Measurements from ENCODE around the gene CYB5D1. TPM values are rescaled to one million over a fixed set of nuclear protein-coding genes. Genes with fewer than 3 reads are reported as not detected.
A peak's percentile ranks its signal among the peaks of the same experiment; 100 is the strongest.

CYB5D1 gene
- total RNA-seq, 2 donors from 2014 or later = 5.7 to 16.5 TPM

- Histone ChIP-seq H3K4me1 (peaks cover 45% of the 10 kb centered on the region), H3K9me3 (no peaks in the 10 kb centered on the region), H3K27me3 (no peaks in the 10 kb centered on the region), H3K36me3 (replicated peaks in 1 of 2; ENCODE audit: insufficient read depth in 1 of 2, low read depth in 2 of 2) (peaks cover 0 to 3% of the 10 kb centered on the region in 2 donors), H3K4me3 (no peak overlapping the region), H3K27ac (peak overlapping the region in 3 of 4 donors; percentile 36 to 98 (median 90))
- ATAC-seq (no peak), DNase-seq (no peak)
- TF ChIP-seq CTCF (IDR thresholded peaks at IDR 0.05) = no peak
- TF ChIP-seq POLR2A (IDR thresholded peaks at IDR 0.05) = no peak
- 1 to 7% methylated on average over 3 of the region's 3 CpGs for WGBS, 2 donors
- intact Hi-C loops (cut with DNase I) = no loop called here
Measured at GRCh38 chr17:7883781-7884386, 26.1 kb downstream of the CYB5D1 start.

- DNase-seq = peak in 3 of 4 donors; percentile 17 to 56 (median 29)
- WGBS, 2 donors = 0 to 1% methylated on average over 39 to 78 of the region's 100 CpGs
- intact Hi-C loops (cut with DNase I) = no loop called here
- TF ChIP-seq POLR2A (IDR thresholded peaks at IDR 0.05) (no peak), CTCF (IDR thresholded peaks at IDR 0.05) (no peak)
- peak overlapping the region; percentile 53 to 77 for H3K4me3 ChIP-seq
- no peaks in the 10 kb centered on the region for H3K9me3 ChIP-seq
- no peaks in the 10 kb centered on the region for H3K36me3 ChIP-seq (replicated peaks in 1 of 2; ENCODE audit: insufficient read depth in 1 of 2, low read depth in 2 of 2)
- H3K27me3 ChIP-seq = no peaks in the 10 kb centered on the region
- peak; percentile 16 for ATAC-seq
- peak overlapping the region; percentile 90 to 98 (median 94) for H3K27ac ChIP-seq
- peaks cover 54% of the 10 kb centered on the region for H3K4me1 ChIP-seq
Measured at GRCh38 chr17:7884581-7885366, 27.0 kb downstream of the CYB5D1 start.

- Histone ChIP-seq H3K4me1 (peaks cover 59% of the 10 kb centered on the region), H3K27me3 (no peaks in the 10 kb centered on the region), H3K27ac (peak overlapping the region; percentile 90 to 98 (median 94)), H3K36me3 (replicated peaks in 1 of 2; ENCODE audit: insufficient read depth in 1 of 2, low read depth in 2 of 2) (no peaks in the 10 kb centered on the region), H3K9me3 (no peaks in the 10 kb centered on the region), H3K4me3 (peak overlapping the region; percentile 53 to 77)
- no peak for TF ChIP-seq CTCF (IDR thresholded peaks at IDR 0.05)
- peak in 2 of 3 donors; percentile 49 to 64 for TF ChIP-seq POLR2A (IDR thresholded peaks at IDR 0.05)
- WGBS, 2 donors = 0 to 2% methylated on average over 9 to 50 of the region's 64 CpGs
- intact Hi-C loops (cut with DNase I) = no loop called here
- peak; percentile 2 for ATAC-seq
- DNase-seq = peak; percentile 48 to 59 (median 52)
Measured at GRCh38 chr17:7885367-7886226, 27.8 kb downstream of the CYB5D1 start.

- H3K36me3 ChIP-seq (replicated peaks in 1 of 2; ENCODE audit: insufficient read depth in 1 of 2, low read depth in 2 of 2) = peaks cover 0 to 4% of the 10 kb centered on the region in 2 donors
- no peaks in the 10 kb centered on the region for H3K9me3 ChIP-seq
- H3K27ac ChIP-seq = peak overlapping the region; percentile 90 to 98 (median 94)
- WGBS, 2 donors = 1% methylated on average over 20 to 30 of the region's 30 CpGs
- intact Hi-C loops (cut with DNase I) = no loop called here
- H3K4me1 ChIP-seq = peaks cover 57% of the 10 kb centered on the region
- H3K4me3 ChIP-seq = peak overlapping the region; percentile 53 to 77
- DNase-seq (peak; percentile 34 to 64 (median 48)), ATAC-seq (no peak)
- H3K27me3 ChIP-seq = no peaks in the 10 kb centered on the region
- no peak for TF ChIP-seq CTCF (IDR thresholded peaks at IDR 0.05)
- TF ChIP-seq POLR2A (IDR thresholded peaks at IDR 0.05) = peak in 1 of 3 donors; percentile 2
Measured at GRCh38 chr17:7886227-7887037, 28.6 kb downstream of the CYB5D1 start.

Data from body of pancreas (tissue), 4 donors.